Lower leg skin (tissue), 4 donors: ENCODE measurements around the gene NCEH1. TPM values are rescaled to one million over a fixed set of nuclear protein-coding genes. Genes with fewer than 3 reads are reported as not detected.

Experiments
- DNase-seq, 2 donors: peaks; one replicate each; pipeline ENCODE4 v3.0.0-alpha.2; 2019; ENCODE audit warnings: low spot score in 2 of 2
- H3K4me3 ChIP-seq: fragments of 200-600 bp; sonication (generic); 2 replicates; pipeline ENCODE4 v1.5.1; 2017; ENCODE audit warnings: mild to moderate bottlenecking, low read depth; ENCODE audit not compliant: poor library complexity, severe bottlenecking
- POLR2A ChIP-seq, 2 donors: fragments of 450-650 bp; IDR thresholded peaks; one replicate each; pipeline ENCODE4 v1.6.1; 2016 to 2017; ENCODE audit warnings: antibody characterized with exemption in 2 of 2, mild to moderate bottlenecking in 1 of 2, moderate library complexity in 1 of 2
- WGBS, 2 donors: methylation state at CpG; one replicate each; pipeline ENCODE4 v1.1.5; 2018; 5-methylcytosine and 5-hydroxymethylcytosine counted together
- intact Hi-C: fragments of 100-400 bp; cut with DNase I; formaldehyde crosslinking; loops from one replicate; pipeline ENCODE4 v1.15.0; 2023; ENCODE audit warnings: low total_unique reads
- total RNA-seq, 4 donors: library from RNA; depleted of rRNA; stranded (reverse); fragments of >200 nt; gene quantifications; one replicate each; pipeline ENCODE4 v1.1.0, GENCODE V29; 2016
- TF ChIP-seq, protein P1 (sequence below), 3 donors: fragments of 450-650 bp; IDR thresholded peaks; one replicate each; pipeline ENCODE4 v1.5.1; 2016; ENCODE audit warnings: antibody characterized with exemption in 3 of 3, mild to moderate bottlenecking in 3 of 3, moderate library complexity in 2 of 3

NCEH1 gene
- total RNA-seq, 4 donors from 2014 or later = 2.1 to 7.8 (median 6.3) TPM

DNA sequence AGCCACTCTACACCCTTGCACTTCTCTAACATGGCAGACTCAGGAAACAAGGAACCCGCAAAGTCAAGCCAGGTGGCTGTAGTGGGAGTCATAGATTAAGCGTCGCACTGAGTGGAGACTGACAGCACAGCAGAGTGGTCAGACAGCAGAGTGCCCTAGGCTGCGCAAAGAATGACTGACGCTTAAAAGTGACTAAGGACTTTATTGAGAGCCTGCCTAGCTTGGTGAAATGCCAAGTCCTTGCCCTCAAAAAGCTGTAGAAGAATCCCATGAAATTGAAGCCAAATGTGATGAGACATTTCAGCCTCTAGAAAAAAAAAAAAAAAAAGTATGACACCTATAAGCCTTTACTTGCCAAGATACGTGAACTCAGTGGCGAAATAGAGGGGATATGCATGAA, 30.2 kb downstream of the NCEH1 start:
- no peak overlapping the region for H3K4me3 ChIP-seq
- TF ChIP-seq, protein P1, sequence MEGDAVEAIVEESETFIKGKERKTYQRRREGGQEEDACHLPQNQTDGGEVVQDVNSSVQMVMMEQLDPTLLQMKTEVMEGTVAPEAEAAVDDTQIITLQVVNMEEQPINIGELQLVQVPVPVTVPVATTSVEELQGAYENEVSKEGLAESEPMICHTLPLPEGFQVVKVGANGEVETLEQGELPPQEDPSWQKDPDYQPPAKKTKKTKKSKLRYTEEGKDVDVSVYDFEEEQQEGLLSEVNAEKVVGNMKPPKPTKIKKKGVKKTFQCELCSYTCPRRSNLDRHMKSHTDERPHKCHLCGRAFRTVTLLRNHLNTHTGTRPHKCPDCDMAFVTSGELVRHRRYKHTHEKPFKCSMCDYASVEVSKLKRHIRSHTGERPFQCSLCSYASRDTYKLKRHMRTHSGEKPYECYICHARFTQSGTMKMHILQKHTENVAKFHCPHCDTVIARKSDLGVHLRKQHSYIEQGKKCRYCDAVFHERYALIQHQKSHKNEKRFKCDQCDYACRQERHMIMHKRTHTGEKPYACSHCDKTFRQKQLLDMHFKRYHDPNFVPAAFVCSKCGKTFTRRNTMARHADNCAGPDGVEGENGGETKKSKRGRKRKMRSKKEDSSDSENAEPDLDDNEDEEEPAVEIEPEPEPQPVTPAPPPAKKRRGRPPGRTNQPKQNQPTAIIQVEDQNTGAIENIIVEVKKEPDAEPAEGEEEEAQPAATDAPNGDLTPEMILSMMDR (IDR thresholded peaks at IDR 0.05) = no peak
- no peak for TF ChIP-seq POLR2A (IDR thresholded peaks at IDR 0.05)
- 73 to 84% methylated on average over 7 of the region's 7 CpGs for WGBS, 2 donors
- intact Hi-C loops = no loop called here
- DNase-seq = no peak

- intact Hi-C loops = no loop called here
- 95 to 96% methylated on average over 5 of the region's 5 CpGs for WGBS, 2 donors
- TF ChIP-seq, protein P1 (IDR thresholded peaks at IDR 0.05) = no peak
- TF ChIP-seq POLR2A (IDR thresholded peaks at IDR 0.05) = no peak
- no peak for DNase-seq
- H3K4me3 ChIP-seq = no peak overlapping the region
These were observed 31.3 kb downstream of the NCEH1 start for GRCh38 chr3:172679599-172679998.

- H3K4me3 ChIP-seq = no peak overlapping the region
- 18 to 35% methylated on average over 1 of the region's 1 CpG for WGBS, 2 donors
- no peak for DNase-seq
- TF ChIP-seq, protein P1 (IDR thresholded peaks at IDR 0.05) = no peak
- no peak for TF ChIP-seq POLR2A (IDR thresholded peaks at IDR 0.05)
- intact Hi-C loops = no loop called here
These were observed 32.8 kb downstream of the NCEH1 start for GRCh38 chr3:172678068-172678467.

DNA sequence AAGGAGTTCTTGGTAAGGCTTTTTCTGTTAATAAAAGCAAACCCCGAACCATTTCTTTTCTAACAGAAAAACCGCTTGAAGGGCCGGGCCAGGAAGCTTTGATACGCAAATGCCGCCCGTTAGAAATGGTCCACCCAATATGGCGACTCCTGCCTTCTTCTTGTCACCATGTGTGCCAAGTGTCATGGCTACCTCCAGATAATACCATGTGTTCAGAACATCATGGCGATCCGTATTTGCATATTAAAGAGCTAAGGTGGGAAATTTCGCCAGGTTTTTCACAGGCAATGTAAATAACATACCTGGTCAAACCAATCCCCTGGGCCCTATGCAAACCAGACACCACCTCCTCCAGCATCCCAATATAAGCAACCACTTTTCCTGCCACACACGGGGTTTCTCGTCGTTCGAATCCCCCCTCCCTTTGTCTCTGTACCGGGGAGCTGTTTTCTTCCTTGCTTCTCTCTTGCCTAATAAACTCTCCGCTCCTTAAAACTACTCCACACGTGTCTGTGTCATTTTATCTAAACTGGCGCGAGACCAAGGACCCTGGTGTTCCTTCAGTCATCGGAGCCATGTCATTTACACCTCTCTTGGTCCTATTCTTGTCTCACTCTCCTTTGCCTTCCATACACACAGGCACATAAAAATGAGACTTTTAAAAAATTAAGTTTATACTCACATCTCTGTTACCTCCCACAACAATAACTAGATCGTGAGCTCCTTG, 34.5 kb downstream of the NCEH1 start:
- TF ChIP-seq POLR2A (IDR thresholded peaks at IDR 0.05) = no peak
- TF ChIP-seq, protein P1 (IDR thresholded peaks at IDR 0.05) = no peak
- no peak for DNase-seq
- 89 to 90% methylated on average over 21 of the region's 21 CpGs for WGBS, 2 donors
- H3K4me3 ChIP-seq = no peak overlapping the region
- intact Hi-C loops = no loop called here

- DNase-seq = no peak
- intact Hi-C loops = no loop called here
- 55 to 58% methylated on average over 7 of the region's 7 CpGs for WGBS, 2 donors
- no peak for TF ChIP-seq POLR2A (IDR thresholded peaks at IDR 0.05)
- TF ChIP-seq, protein P1 (IDR thresholded peaks at IDR 0.05) = no peak
- no peak overlapping the region for H3K4me3 ChIP-seq
These were observed 35.2 kb downstream of the NCEH1 start for GRCh38 chr3:172675441-172676193.
